ENCODE measurements around the gene OSBPL2.

Gene OSBPL2

DNA sequence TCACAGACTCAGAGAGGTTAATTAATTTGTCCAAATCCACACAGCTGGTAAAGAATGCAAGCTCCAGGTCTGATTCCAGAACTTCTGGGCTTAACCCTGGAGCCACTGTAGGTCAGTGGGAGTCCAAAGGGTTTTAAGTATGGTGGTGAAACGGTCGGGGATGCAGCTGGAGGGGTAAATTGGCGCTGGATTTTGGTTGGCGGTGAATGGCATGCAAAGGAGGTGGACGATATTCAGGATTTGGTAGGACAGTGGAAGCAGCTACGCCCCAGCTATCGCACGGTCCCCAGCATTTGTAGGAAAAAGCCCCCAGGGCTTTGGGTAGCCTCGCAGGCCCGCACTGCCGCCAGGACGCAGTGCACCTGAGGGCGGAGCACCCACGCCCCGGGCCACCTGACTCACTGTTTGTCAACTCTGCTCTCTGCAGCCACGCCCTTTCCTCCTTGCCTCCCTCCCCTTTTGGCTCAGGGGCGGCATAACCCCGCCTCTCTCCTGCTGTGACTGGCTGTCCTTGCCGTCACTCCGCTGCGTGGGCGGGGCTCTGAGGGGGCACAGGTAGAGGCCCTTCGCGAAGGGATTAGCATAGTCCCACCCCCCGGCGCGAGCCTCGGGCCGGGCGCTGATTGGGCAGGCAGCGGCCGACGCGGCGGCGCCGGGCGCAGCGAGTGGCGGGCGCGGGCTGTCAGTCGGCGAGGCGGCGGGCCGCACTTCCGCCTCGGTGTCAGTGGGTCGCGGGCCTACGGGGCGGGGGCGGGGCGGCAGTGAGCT lies at the start of gene OSBPL2 (continued):
- TF ChIP-seq, protein P1, sequence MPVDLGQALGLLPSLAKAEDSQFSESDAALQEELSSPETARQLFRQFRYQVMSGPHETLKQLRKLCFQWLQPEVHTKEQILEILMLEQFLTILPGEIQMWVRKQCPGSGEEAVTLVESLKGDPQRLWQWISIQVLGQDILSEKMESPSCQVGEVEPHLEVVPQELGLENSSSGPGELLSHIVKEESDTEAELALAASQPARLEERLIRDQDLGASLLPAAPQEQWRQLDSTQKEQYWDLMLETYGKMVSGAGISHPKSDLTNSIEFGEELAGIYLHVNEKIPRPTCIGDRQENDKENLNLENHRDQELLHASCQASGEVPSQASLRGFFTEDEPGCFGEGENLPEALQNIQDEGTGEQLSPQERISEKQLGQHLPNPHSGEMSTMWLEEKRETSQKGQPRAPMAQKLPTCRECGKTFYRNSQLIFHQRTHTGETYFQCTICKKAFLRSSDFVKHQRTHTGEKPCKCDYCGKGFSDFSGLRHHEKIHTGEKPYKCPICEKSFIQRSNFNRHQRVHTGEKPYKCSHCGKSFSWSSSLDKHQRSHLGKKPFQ (tag by site-specific recombination; IDR thresholded peaks at IDR 0.05), result no peak
- TF ChIP-seq, protein P2, sequence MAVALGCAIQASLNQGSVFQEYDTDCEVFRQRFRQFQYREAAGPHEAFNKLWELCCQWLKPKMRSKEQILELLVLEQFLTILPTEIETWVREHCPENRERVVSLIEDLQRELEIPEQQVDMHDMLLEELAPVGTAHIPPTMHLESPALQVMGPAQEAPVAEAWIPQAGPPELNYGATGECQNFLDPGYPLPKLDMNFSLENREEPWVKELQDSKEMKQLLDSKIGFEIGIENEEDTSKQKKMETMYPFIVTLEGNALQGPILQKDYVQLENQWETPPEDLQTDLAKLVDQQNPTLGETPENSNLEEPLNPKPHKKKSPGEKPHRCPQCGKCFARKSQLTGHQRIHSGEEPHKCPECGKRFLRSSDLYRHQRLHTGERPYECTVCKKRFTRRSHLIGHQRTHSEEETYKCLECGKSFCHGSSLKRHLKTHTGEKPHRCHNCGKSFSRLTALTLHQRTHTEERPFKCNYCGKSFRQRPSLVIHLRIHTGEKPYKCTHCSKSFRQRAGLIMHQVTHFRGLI (tag by site-specific recombination; IDR thresholded peaks at IDR 0.05), result no peak
- TF ChIP-seq ZNF311 (tag by site-specific recombination; IDR thresholded peaks at IDR 0.05; ENCODE audit: borderline replicate concordance), result no peak
- no peak for TF ChIP-seq TCF7L2 (IDR thresholded peaks at IDR 0.05; ENCODE audit: borderline replicate concordance, low read depth, low read length)
- TF ChIP-seq ZNF792 (tag by site-specific recombination; IDR thresholded peaks at IDR 0.05), result no peak
- TF ChIP-seq, protein P3, sequence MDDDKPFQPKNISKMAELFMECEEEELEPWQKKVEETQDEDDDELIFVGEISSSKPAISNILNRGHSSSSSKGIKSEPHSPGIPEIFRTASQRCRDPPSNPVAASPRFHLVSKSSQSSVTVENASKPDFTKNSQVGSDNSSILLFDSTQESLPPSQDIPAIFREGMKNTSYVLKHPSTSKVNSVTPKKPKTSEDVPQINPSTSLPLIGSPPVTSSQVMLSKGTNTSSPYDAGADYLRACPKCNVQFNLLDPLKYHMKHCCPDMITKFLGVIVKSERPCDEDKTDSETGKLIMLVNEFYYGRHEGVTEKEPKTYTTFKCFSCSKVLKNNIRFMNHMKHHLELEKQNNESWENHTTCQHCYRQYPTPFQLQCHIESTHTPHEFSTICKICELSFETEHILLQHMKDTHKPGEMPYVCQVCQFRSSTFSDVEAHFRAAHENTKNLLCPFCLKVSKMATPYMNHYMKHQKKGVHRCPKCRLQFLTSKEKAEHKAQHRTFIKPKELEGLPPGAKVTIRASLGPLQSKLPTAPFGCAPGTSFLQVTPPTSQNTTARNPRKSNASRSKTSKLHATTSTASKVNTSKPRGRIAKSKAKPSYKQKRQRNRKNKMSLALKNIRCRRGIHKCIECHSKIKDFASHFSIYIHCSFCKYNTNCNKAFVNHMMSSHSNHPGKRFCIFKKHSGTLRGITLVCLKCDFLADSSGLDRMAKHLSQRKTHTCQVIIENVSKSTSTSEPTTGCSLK (tag by site-specific recombination; IDR thresholded peaks at IDR 0.05), result no peak
- TF ChIP-seq ZNF658 (tag by site-specific recombination; IDR thresholded peaks at IDR 0.05), result no peak
- TF ChIP-seq ZNF626 (tag by site-specific recombination; IDR thresholded peaks at IDR 0.05), result no peak
- no peak for TF ChIP-seq ZNF274 (IDR thresholded peaks at IDR 0.05; ENCODE audit: low read length)
- no peak for TF ChIP-seq ZNF274 (tag by site-specific recombination; IDR thresholded peaks at IDR 0.05; ENCODE audit: borderline replicate concordance)
- TF ChIP-seq ZBTB7A (tag by site-specific recombination; IDR thresholded peaks at IDR 0.05; ENCODE audit: low read depth), result no peak
- TF ChIP-seq KLF9 (tag by site-specific recombination; IDR thresholded peaks at IDR 0.05; ENCODE audit: low read depth), result peak; percentile 96
- peak; percentile 7; the same call in 1 of the 2 replicates for TF ChIP-seq ZIC2 (tag by site-specific recombination; IDR thresholded peaks at IDR 0.05)
- TF ChIP-seq ZNF664 (tag by site-specific recombination; IDR thresholded peaks at IDR 0.05), result no peak
- TF ChIP-seq RBAK (tag by site-specific recombination; IDR thresholded peaks at IDR 0.05), result no peak
- TF ChIP-seq, protein P4, sequence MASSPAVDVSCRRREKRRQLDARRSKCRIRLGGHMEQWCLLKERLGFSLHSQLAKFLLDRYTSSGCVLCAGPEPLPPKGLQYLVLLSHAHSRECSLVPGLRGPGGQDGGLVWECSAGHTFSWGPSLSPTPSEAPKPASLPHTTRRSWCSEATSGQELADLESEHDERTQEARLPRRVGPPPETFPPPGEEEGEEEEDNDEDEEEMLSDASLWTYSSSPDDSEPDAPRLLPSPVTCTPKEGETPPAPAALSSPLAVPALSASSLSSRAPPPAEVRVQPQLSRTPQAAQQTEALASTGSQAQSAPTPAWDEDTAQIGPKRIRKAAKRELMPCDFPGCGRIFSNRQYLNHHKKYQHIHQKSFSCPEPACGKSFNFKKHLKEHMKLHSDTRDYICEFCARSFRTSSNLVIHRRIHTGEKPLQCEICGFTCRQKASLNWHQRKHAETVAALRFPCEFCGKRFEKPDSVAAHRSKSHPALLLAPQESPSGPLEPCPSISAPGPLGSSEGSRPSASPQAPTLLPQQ (tag by site-specific recombination; IDR thresholded peaks at IDR 0.05), result no peak
- TF ChIP-seq ZBTB21 (tag by site-specific recombination; IDR thresholded peaks at IDR 0.05), result no peak
- no peak for TF ChIP-seq ZNF23 (tag by site-specific recombination; IDR thresholded peaks at IDR 0.05; ENCODE audit: borderline replicate concordance)
- TF ChIP-seq HOXD13 (CRISPR knock-in tag; IDR thresholded peaks at IDR 0.05; ENCODE audit: borderline replicate concordance), result no peak
- TF ChIP-seq MEIS1 (CRISPR knock-in tag; IDR thresholded peaks at IDR 0.05; ENCODE audit: borderline replicate concordance), result no peak
- TF ChIP-seq ZNF202 (tag by site-specific recombination; IDR thresholded peaks at IDR 0.05; ENCODE audit: borderline replicate concordance), result no peak
- TF ChIP-seq KLF7 (tag by site-specific recombination; IDR thresholded peaks at IDR 0.05; ENCODE audit: borderline replicate concordance), result peak; percentile 39; the same call in 1 of the 2 replicates
- TF ChIP-seq ZFP3 (tag by site-specific recombination; IDR thresholded peaks at IDR 0.05; ENCODE audit: low read depth), result no peak
- no peak for TF ChIP-seq ZNF473 (tag by site-specific recombination; IDR thresholded peaks at IDR 0.05)
- peak; percentile 95 for TF ChIP-seq KLF8 (tag by site-specific recombination; IDR thresholded peaks at IDR 0.05)
- peak; percentile 91 for TF ChIP-seq ZXDB (tag by site-specific recombination; IDR thresholded peaks at IDR 0.05)
- TF ChIP-seq ZNF768 (tag by site-specific recombination; IDR thresholded peaks at IDR 0.05), result no peak; the same call in 1 of the 2 replicates
- TF ChIP-seq ZNF391 (tag by site-specific recombination; IDR thresholded peaks at IDR 0.05; ENCODE audit: borderline replicate concordance, low read depth), result no peak
- no peak for TF ChIP-seq ZNF138 (tag by site-specific recombination; IDR thresholded peaks at IDR 0.05; ENCODE audit: borderline replicate concordance)
- no peak for TF ChIP-seq ZNF24 (tag by site-specific recombination; IDR thresholded peaks at IDR 0.05)
- TF ChIP-seq REPIN1 (tag by site-specific recombination; IDR thresholded peaks at IDR 0.05; ENCODE audit: low read depth), result no peak
- TF ChIP-seq, protein P5, sequence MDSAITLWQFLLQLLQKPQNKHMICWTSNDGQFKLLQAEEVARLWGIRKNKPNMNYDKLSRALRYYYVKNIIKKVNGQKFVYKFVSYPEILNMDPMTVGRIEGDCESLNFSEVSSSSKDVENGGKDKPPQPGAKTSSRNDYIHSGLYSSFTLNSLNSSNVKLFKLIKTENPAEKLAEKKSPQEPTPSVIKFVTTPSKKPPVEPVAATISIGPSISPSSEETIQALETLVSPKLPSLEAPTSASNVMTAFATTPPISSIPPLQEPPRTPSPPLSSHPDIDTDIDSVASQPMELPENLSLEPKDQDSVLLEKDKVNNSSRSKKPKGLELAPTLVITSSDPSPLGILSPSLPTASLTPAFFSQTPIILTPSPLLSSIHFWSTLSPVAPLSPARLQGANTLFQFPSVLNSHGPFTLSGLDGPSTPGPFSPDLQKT (IDR thresholded peaks at IDR 0.05; ENCODE audit: borderline replicate concordance, low read depth, low read length), result no peak
- no peak for TF ChIP-seq ZBTB8A (tag by site-specific recombination; IDR thresholded peaks at IDR 0.05)

All from HEK293 (cell line).